MG63 (cell line): Measurements from ENCODE around the gene GON7. TPM values are rescaled to one million over a fixed set of nuclear protein-coding genes. Genes with fewer than 3 reads are reported as not detected.
"Not testable (repeated sequence)": the region's sequence is repeated elsewhere in the genome, so short reads cannot be mapped to it uniquely, and the experiment has no call there.

ENCODE experiments used
- DNase-seq: peaks from one replicate; pipeline ENCODE4 v3.0.0-alpha.2; 2020
- H3K27me3 ChIP-seq: fragments of 250-450 bp; sonication (Bioruptor Pico); 2 replicates; pipeline ENCODE4 v1.5.1; 2020; ENCODE audit warnings: mild to moderate bottlenecking, moderate library complexity
- H3K36me3 ChIP-seq: fragments of 250-450 bp; sonication (Bioruptor Pico); 2 replicates; pipeline ENCODE4 v1.5.1; 2020; ENCODE audit warnings: mild to moderate bottlenecking, moderate library complexity
- H3K4me3 ChIP-seq: fragments of 250-450 bp; sonication (Bioruptor Pico); 2 replicates; pipeline ENCODE4 v1.5.1; 2020; ENCODE audit warnings: mild to moderate bottlenecking, moderate library complexity
- H3K9me3 ChIP-seq: fragments of 250-450 bp; sonication (Bioruptor Pico); 2 replicates; pipeline ENCODE4 v1.5.1; 2020; ENCODE audit warnings: mild to moderate bottlenecking, moderate library complexity
- total RNA-seq: library from RNA; depleted of rRNA; stranded (reverse); fragments of >200 nt; shearing (Covaris generic); gene quantifications from 2 replicates; pipeline ENCODE4 v1.2.3, GENCODE V29; 2014; ENCODE audit warnings: low replicate concordance; rRNA removed

Gene GON7
- 3.8 and 6.0 TPM in 2 replicates for total RNA-seq

GRCh38 chr14:93206793-93207467 lies at the start of gene GON7, which contains the start of gene UBR7:
TSS of gene GON7 (minus strand) at chr14:93207065. CDS start at chr14:93207037, 28 bp downstream.
TSS of gene UBR7 (plus strand) at chr14:93207256. CDS start at chr14:93207292, 36 bp downstream.
- Histone ChIP-seq H3K27me3 (no peaks in the 10 kb centered on the region), H3K36me3 (peaks cover 9% of the 10 kb centered on the region; the same call in 1 of the 2 replicates), H3K4me3 (peak within 1 kb of the TSS; percentile 64), H3K9me3 (no peaks in the 10 kb centered on the region)
- peak; percentile 93 for DNase-seq

- H3K36me3 ChIP-seq = no peaks in the 10 kb centered on the region; the same call in 1 of the 2 replicates
- DNase-seq = no peak
Measured at GRCh38 chr14:93249128-93249831, 42.4 kb upstream of the GON7 start.

GRCh38 chr14:93246534-93246933 lies 39.7 kb upstream of the GON7 start:
- Histone ChIP-seq H3K36me3 (no peaks in the 10 kb centered on the region; the same call in 1 of the 2 replicates), H3K27me3 (no peaks in the 10 kb centered on the region), H3K9me3 (no peaks in the 10 kb centered on the region), H3K4me3 (no peak overlapping the region)
- DNase-seq = no peak

More at GRCh38 chr14:93249128-93249831, 42.4 kb upstream of the GON7 start:
- Histone ChIP-seq H3K4me3 (no peak overlapping the region), H3K27me3 (no peaks in the 10 kb centered on the region), H3K9me3 (no peaks in the 10 kb centered on the region)

- DNase-seq = no peak
- Histone ChIP-seq H3K9me3 (no peaks in the 10 kb centered on the region), H3K36me3 (no peaks in the 10 kb centered on the region; the same call in 1 of the 2 replicates), H3K27me3 (no peaks in the 10 kb centered on the region), H3K4me3 (no peak overlapping the region)
Measured at GRCh38 chr14:93245764-93246420, 39.0 kb upstream of the GON7 start.

GRCh38 chr14:93240678-93241000 lies 33.8 kb upstream of the GON7 start:
- Histone ChIP-seq H3K36me3 (no peaks in the 10 kb centered on the region), H3K4me3 (no peak overlapping the region), H3K9me3 (no peaks in the 10 kb centered on the region), H3K27me3 (no peaks in the 10 kb centered on the region)
- DNase-seq = no peak

GRCh38 chr14:93239869-93240677 lies 33.2 kb upstream of the GON7 start:
- Histone ChIP-seq H3K4me3 (no peak overlapping the region), H3K9me3 (no peaks in the 10 kb centered on the region), H3K27me3 (no peaks in the 10 kb centered on the region), H3K36me3 (no peaks in the 10 kb centered on the region)
- no peak for DNase-seq

- Histone ChIP-seq H3K27me3 (no peaks in the 10 kb centered on the region), H3K9me3 (no peaks in the 10 kb centered on the region), H3K36me3 (no peaks in the 10 kb centered on the region), H3K4me3 (no peak overlapping the region)
- peak; percentile 74 for DNase-seq
Measured at GRCh38 chr14:93234798-93235197, 27.9 kb upstream of the GON7 start.

- H3K4me3 ChIP-seq, H3K9me3 ChIP-seq, H3K36me3 ChIP-seq, H3K27me3 ChIP-seq, DNase-seq: not testable (repeated sequence)
Measured at GRCh38 chr14:93233078-93233477, 26.2 kb upstream of the GON7 start.

- DNase-seq = no peak
- Histone ChIP-seq H3K27me3 (no peaks in the 10 kb centered on the region), H3K9me3 (no peaks in the 10 kb centered on the region), H3K36me3 (no peaks in the 10 kb centered on the region), H3K4me3 (no peak overlapping the region)
Measured at GRCh38 chr14:93232159-93232558, 25.3 kb upstream of the GON7 start.

GRCh38 chr14:93231129-93231979 lies 24.5 kb upstream of the GON7 start:
- H3K9me3 ChIP-seq = no peaks in the 10 kb centered on the region
- no peak overlapping the region for H3K4me3 ChIP-seq
- H3K36me3 ChIP-seq = no peaks in the 10 kb centered on the region
- DNase-seq = no peak
- no peaks in the 10 kb centered on the region for H3K27me3 ChIP-seq

GRCh38 chr14:93230539-93230938 lies 23.7 kb upstream of the GON7 start:
- H3K36me3 ChIP-seq = no peaks in the 10 kb centered on the region
- H3K4me3 ChIP-seq = no peak overlapping the region
- DNase-seq = no peak
- no peaks in the 10 kb centered on the region for H3K9me3 ChIP-seq
- no peaks in the 10 kb centered on the region for H3K27me3 ChIP-seq

GRCh38 chr14:93228550-93228949 lies 21.7 kb upstream of the GON7 start:
- DNase-seq = no peak
- H3K4me3 ChIP-seq = no peak overlapping the region
- H3K36me3 ChIP-seq = no peaks in the 10 kb centered on the region

GRCh38 chr14:93223565-93223964 lies 16.7 kb upstream of the GON7 start:
- no peaks in the 10 kb centered on the region for H3K9me3 ChIP-seq
- no peak for DNase-seq
- H3K36me3 ChIP-seq = peaks cover 9% of the 10 kb centered on the region
- no peak overlapping the region for H3K4me3 ChIP-seq
- no peaks in the 10 kb centered on the region for H3K27me3 ChIP-seq

More at GRCh38 chr14:93228550-93228949, 21.7 kb upstream of the GON7 start:
- H3K27me3 ChIP-seq = no peaks in the 10 kb centered on the region
- H3K9me3 ChIP-seq = no peaks in the 10 kb centered on the region

- no peak for DNase-seq
- Histone ChIP-seq H3K27me3 (no peaks in the 10 kb centered on the region), H3K9me3 (no peaks in the 10 kb centered on the region), H3K36me3 (peaks cover 9% of the 10 kb centered on the region), H3K4me3 (no peak overlapping the region)
Measured at GRCh38 chr14:93220509-93220908, 13.6 kb upstream of the GON7 start.

- H3K36me3 ChIP-seq = peaks cover 17% of the 10 kb centered on the region
- peak; percentile 20 for DNase-seq
- no peaks in the 10 kb centered on the region for H3K27me3 ChIP-seq
- no peak overlapping the region for H3K4me3 ChIP-seq
- H3K9me3 ChIP-seq = no peaks in the 10 kb centered on the region
Measured at GRCh38 chr14:93219103-93219726, 12.3 kb upstream of the GON7 start.
